Mammary epithelial cell (primary cell): ENCODE data around the gene CHRND.
A peak's percentile ranks its signal among the peaks of the same experiment; 100 is the strongest.

ENCODE experiments used
- CTCF ChIP-seq, 2 donors: IDR thresholded peaks in 1 of 2; conservative IDR thresholded peaks in 1 of 2; 2 replicates each; pipeline ENCODE4 v1.5.1; 2011 to 2012; ENCODE audit warnings: inconsistent platforms in 2 of 2, low read length in 2 of 2, mild to moderate bottlenecking in 2 of 2, control low read depth in 1 of 2, low read depth in 1 of 2; ENCODE audit not compliant: insufficient read depth in 1 of 2; ENCODE audit errors: extremely low read depth in 1 of 2
- EZH2 ChIP-seq: IDR thresholded peaks from 2 replicates; pipeline ENCODE4 v1.6.1; 2012; ENCODE audit warnings: low read length, inconsistent platforms, borderline replicate concordance

GRCh38 chr2:232522623-232523401 is 3.1 kb upstream of the CHRND start:
- TF ChIP-seq CTCF (conservative IDR thresholded peaks at IDR 0.05 in 1 of 2, IDR thresholded peaks at IDR 0.05 in 1 of 2; ENCODE audit: extremely low read depth in 1 of 2, insufficient read depth in 1 of 2, low read depth in 1 of 2, low read length in 2 of 2), result no peak
- TF ChIP-seq EZH2, result peak; percentile 25
